Measurements from ENCODE around the gene SP110.
"Not testable (repeated sequence)": the region's sequence is repeated elsewhere in the genome, so short reads cannot be mapped to it uniquely, and the experiment has no call there.

Gene SP110

GRCh38 chr2:230224458-230224857 lies 4.7 kb upstream of the SP110 start:
- no peak overlapping the region for H3K4me3 ChIP-seq (ENCODE audit: low read depth, low read length)
- TF ChIP-seq MAX (IDR thresholded peaks at IDR 0.05; ENCODE audit: low read depth, low read length) (no peak), MYC (IDR thresholded peaks at IDR 0.05; ENCODE audit: low read depth, low read length) (no peak), CTCF (IDR thresholded peaks at IDR 0.05; ENCODE audit: low read depth, low read length) (no peak), POLR2A (IDR thresholded peaks at IDR 0.05; ENCODE audit: extremely low read depth, insufficient read length) (no peak)
- DNase-seq (ENCODE audit: low read depth): no peak

- peak; percentile 40 for DNase-seq (ENCODE audit: low read depth)
Observed at GRCh38 chr2:230222829-230223228, 3.0 kb upstream of the SP110 start.

GRCh38 chr2:230221493-230221892 lies 1.7 kb upstream of the SP110 start:
- TF ChIP-seq POLR2A (IDR thresholded peaks at IDR 0.05; ENCODE audit: extremely low read depth, insufficient read length): no peak
- TF ChIP-seq MYC (IDR thresholded peaks at IDR 0.05; ENCODE audit: low read depth, low read length): no peak
- no peak for TF ChIP-seq CTCF (IDR thresholded peaks at IDR 0.05; ENCODE audit: low read depth, low read length)
- no peak for TF ChIP-seq MAX (IDR thresholded peaks at IDR 0.05; ENCODE audit: low read depth, low read length)
- DNase-seq (ENCODE audit: low read depth): no peak
- no peak overlapping the region for H3K4me3 ChIP-seq (ENCODE audit: low read depth, low read length)

More at GRCh38 chr2:230222829-230223228, 3.0 kb upstream of the SP110 start:
- not testable (repeated sequence) for H3K4me3 ChIP-seq (ENCODE audit: low read depth, low read length)

GRCh38 chr2:230220347-230220969 lies 674 bp upstream of the SP110 start:
- H3K4me3 ChIP-seq (ENCODE audit: low read depth, low read length): peak overlapping the region; percentile 99
- TF ChIP-seq MAX (IDR thresholded peaks at IDR 0.05; ENCODE audit: low read depth, low read length): no peak
- no peak for DNase-seq (ENCODE audit: low read depth)

GRCh38 chr2:230218421-230218820 lies 1.4 kb downstream of the SP110 start:
- peak overlapping the region; percentile 99 for H3K4me3 ChIP-seq (ENCODE audit: low read depth, low read length)
- peak; percentile 83 for DNase-seq (ENCODE audit: low read depth)
- no peak for TF ChIP-seq CTCF (IDR thresholded peaks at IDR 0.05; ENCODE audit: low read depth, low read length)
- no peak for TF ChIP-seq MAX (IDR thresholded peaks at IDR 0.05; ENCODE audit: low read depth, low read length)
- no peak for TF ChIP-seq MYC (IDR thresholded peaks at IDR 0.05; ENCODE audit: low read depth, low read length)
- TF ChIP-seq POLR2A (IDR thresholded peaks at IDR 0.05; ENCODE audit: extremely low read depth, insufficient read length): no peak

- TF ChIP-seq MAX (IDR thresholded peaks at IDR 0.05; ENCODE audit: low read depth, low read length) (no peak), POLR2A (IDR thresholded peaks at IDR 0.05; ENCODE audit: extremely low read depth, insufficient read length) (no peak), CTCF (IDR thresholded peaks at IDR 0.05; ENCODE audit: low read depth, low read length) (no peak), MYC (IDR thresholded peaks at IDR 0.05; ENCODE audit: low read depth, low read length) (no peak)
- no peak overlapping the region for H3K4me3 ChIP-seq (ENCODE audit: low read depth, low read length)
- no peak for DNase-seq (ENCODE audit: low read depth)
Observed at GRCh38 chr2:230217424-230217823, 2.4 kb downstream of the SP110 start.

GRCh38 chr2:230216489-230216888 lies 3.3 kb downstream of the SP110 start:
- TF ChIP-seq MYC (IDR thresholded peaks at IDR 0.05; ENCODE audit: low read depth, low read length): no peak
- no peak for TF ChIP-seq CTCF (IDR thresholded peaks at IDR 0.05; ENCODE audit: low read depth, low read length)
- no peak for TF ChIP-seq MAX (IDR thresholded peaks at IDR 0.05; ENCODE audit: low read depth, low read length)
- TF ChIP-seq POLR2A (IDR thresholded peaks at IDR 0.05; ENCODE audit: extremely low read depth, insufficient read length): no peak
- no peak overlapping the region for H3K4me3 ChIP-seq (ENCODE audit: low read depth, low read length)
- peak; percentile 75 for DNase-seq (ENCODE audit: low read depth)
